A673 (cell line): ENCODE measurements around the gene IQGAP3.

Source experiments
- EZH2 ChIP-seq: fragments of 200-600 bp; sonication (generic); IDR thresholded peaks from 2 replicates; pipeline ENCODE4 v1.6.1; 2017; ENCODE audit warnings: borderline replicate concordance, low read depth, mild to moderate bottlenecking, mixed read lengths, antibody characterized with exemption, low read length; ENCODE audit not compliant: poor library complexity, severe bottlenecking
- TF ChIP-seq, protein P1 (sequence below): fragments of 300-800, 200-600 bp; sonication (generic); conservative IDR thresholded peaks from 2 replicates; pipeline ENCODE4 v1.5.1; 2017; ENCODE audit warnings: low read depth, mild to moderate bottlenecking, antibody characterized with exemption, low read length, moderate library complexity, mixed read lengths

- TF ChIP-seq, protein P1, sequence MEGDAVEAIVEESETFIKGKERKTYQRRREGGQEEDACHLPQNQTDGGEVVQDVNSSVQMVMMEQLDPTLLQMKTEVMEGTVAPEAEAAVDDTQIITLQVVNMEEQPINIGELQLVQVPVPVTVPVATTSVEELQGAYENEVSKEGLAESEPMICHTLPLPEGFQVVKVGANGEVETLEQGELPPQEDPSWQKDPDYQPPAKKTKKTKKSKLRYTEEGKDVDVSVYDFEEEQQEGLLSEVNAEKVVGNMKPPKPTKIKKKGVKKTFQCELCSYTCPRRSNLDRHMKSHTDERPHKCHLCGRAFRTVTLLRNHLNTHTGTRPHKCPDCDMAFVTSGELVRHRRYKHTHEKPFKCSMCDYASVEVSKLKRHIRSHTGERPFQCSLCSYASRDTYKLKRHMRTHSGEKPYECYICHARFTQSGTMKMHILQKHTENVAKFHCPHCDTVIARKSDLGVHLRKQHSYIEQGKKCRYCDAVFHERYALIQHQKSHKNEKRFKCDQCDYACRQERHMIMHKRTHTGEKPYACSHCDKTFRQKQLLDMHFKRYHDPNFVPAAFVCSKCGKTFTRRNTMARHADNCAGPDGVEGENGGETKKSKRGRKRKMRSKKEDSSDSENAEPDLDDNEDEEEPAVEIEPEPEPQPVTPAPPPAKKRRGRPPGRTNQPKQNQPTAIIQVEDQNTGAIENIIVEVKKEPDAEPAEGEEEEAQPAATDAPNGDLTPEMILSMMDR = no peak
- TF ChIP-seq EZH2 = no peak
These were observed 22.0 kb downstream of the IQGAP3 start for GRCh38 chr1:156550346-156550745.
